ENCODE measurements around the gene ZNF804B. TPM values are rescaled to one million over a fixed set of nuclear protein-coding genes. Genes with fewer than 3 reads are reported as not detected.

ZNF804B gene
- total RNA-seq, 2 donors from 2014 or later = 0.13 to 0.49 TPM

GRCh38 chr7:89160107-89160506 is 400.6 kb downstream of the ZNF804B start:
- no peak overlapping the region for H3K27ac Mint-ChIP-seq

GRCh38 chr7:89165421-89165820 is 405.9 kb downstream of the ZNF804B start:
- 88 to 100% methylated on average over 1 to 2 of the region's 3 CpGs for WGBS, 2 experiments (ENCODE audit: insufficient coverage in 1 of 2, insufficient read length in 1 of 2)
- no peaks in the 10 kb centered on the region for H3K9me3 ChIP-seq (ENCODE audit: control insufficient read depth, low read length)
- no peak for DNase-seq
- no peak overlapping the region for H3K9ac ChIP-seq (ENCODE audit: extremely low read depth, low read length, poor library complexity, severe bottlenecking)
- Mint-ChIP-seq H3K4me3 (no peak overlapping the region), H3K36me3 (ENCODE audit: low read depth) (no peaks in the 10 kb centered on the region), H3K27ac (no peak overlapping the region), H3K9me3 (no peaks in the 10 kb centered on the region), H3K4me1 (no peaks in the 10 kb centered on the region), H3K27me3 (ENCODE audit: insufficient read depth) (no peaks in the 10 kb centered on the region)
- no peaks in the 10 kb centered on the region for H3K4me1 ChIP-seq (ENCODE audit: control insufficient read depth, insufficient read depth, low read length)
- TF ChIP-seq CTCF (conservative IDR thresholded peaks at IDR 0.05) = no peak
- H3K36me3 ChIP-seq (ENCODE audit: control insufficient read depth, insufficient read depth, low read length) = no peaks in the 10 kb centered on the region
- no peak overlapping the region for H3K27ac ChIP-seq (ENCODE audit: low read depth, low read length)
- no peak overlapping the region for H3K4me3 ChIP-seq (ENCODE audit: low read length)
- H3K27me3 ChIP-seq (ENCODE audit: control insufficient read depth, insufficient read depth, low read length, poor library complexity, severe bottlenecking) = no peaks in the 10 kb centered on the region

More at GRCh38 chr7:89160107-89160506, 400.6 kb downstream of the ZNF804B start:
- H3K4me1 ChIP-seq (ENCODE audit: control insufficient read depth, insufficient read depth, low read length) = no peaks in the 10 kb centered on the region
- Mint-ChIP-seq H3K9me3 (no peaks in the 10 kb centered on the region), H3K4me1 (no peaks in the 10 kb centered on the region), H3K4me3 (no peak overlapping the region), H3K27me3 (ENCODE audit: insufficient read depth) (no peaks in the 10 kb centered on the region), H3K36me3 (ENCODE audit: low read depth) (no peaks in the 10 kb centered on the region)
- no peak overlapping the region for H3K9ac ChIP-seq (ENCODE audit: extremely low read depth, low read length, poor library complexity, severe bottlenecking)
- no peak overlapping the region for H3K27ac ChIP-seq (ENCODE audit: low read depth, low read length)
- no peak overlapping the region for H3K4me3 ChIP-seq (ENCODE audit: low read length)
- H3K27me3 ChIP-seq (ENCODE audit: control insufficient read depth, insufficient read depth, low read length, poor library complexity, severe bottlenecking) = no peaks in the 10 kb centered on the region
- 80 to 96% methylated on average over 1 to 2 of the region's 2 CpGs for WGBS, 2 experiments (ENCODE audit: insufficient coverage in 1 of 2, insufficient read length in 1 of 2)
- no peaks in the 10 kb centered on the region for H3K9me3 ChIP-seq (ENCODE audit: control insufficient read depth, low read length)
- H3K36me3 ChIP-seq (ENCODE audit: control insufficient read depth, insufficient read depth, low read length) = no peaks in the 10 kb centered on the region
- no peak for DNase-seq
- no peak for TF ChIP-seq CTCF (conservative IDR thresholded peaks at IDR 0.05)

GRCh38 chr7:89170628-89171027 is 411.1 kb downstream of the ZNF804B start:
- H3K4me3 ChIP-seq (ENCODE audit: low read length) = no peak overlapping the region
- no peaks in the 10 kb centered on the region for H3K27me3 ChIP-seq (ENCODE audit: control insufficient read depth, insufficient read depth, low read length, poor library complexity, severe bottlenecking)
- no peak for DNase-seq
- no peak overlapping the region for H3K4me3 Mint-ChIP-seq
- no peak overlapping the region for H3K27ac Mint-ChIP-seq
- H3K9me3 ChIP-seq (ENCODE audit: control insufficient read depth, low read length) = no peaks in the 10 kb centered on the region
- H3K36me3 ChIP-seq (ENCODE audit: control insufficient read depth, insufficient read depth, low read length) = no peaks in the 10 kb centered on the region
- no peaks in the 10 kb centered on the region for H3K4me1 Mint-ChIP-seq
- no peak overlapping the region for H3K9ac ChIP-seq (ENCODE audit: extremely low read depth, low read length, poor library complexity, severe bottlenecking)
- no peak overlapping the region for H3K27ac ChIP-seq (ENCODE audit: low read depth, low read length)
- no peaks in the 10 kb centered on the region for H3K27me3 Mint-ChIP-seq (ENCODE audit: insufficient read depth)
- TF ChIP-seq CTCF (conservative IDR thresholded peaks at IDR 0.05) = no peak
- 75 to 87% methylated on average over 1 of the region's 1 CpG for WGBS, 2 experiments (ENCODE audit: insufficient coverage in 1 of 2, insufficient read length in 1 of 2)
- H3K9me3 Mint-ChIP-seq = peaks cover 3% of the 10 kb centered on the region
- H3K4me1 ChIP-seq (ENCODE audit: control insufficient read depth, insufficient read depth, low read length) = no peaks in the 10 kb centered on the region
- H3K36me3 Mint-ChIP-seq (ENCODE audit: low read depth) = no peaks in the 10 kb centered on the region

Measured in endodermal cell (in vitro differentiated cells).